Mesenchymal stem cell (in vitro differentiated cells and primary cell): ENCODE results near the gene MUCL3.

Experiments
- DNase-seq: peaks from one replicate; pipeline ENCODE4 v3.0.0-alpha.2; 2013
- H2AFZ ChIP-seq: one replicate; pipeline ENCODE4 v1.6.1; 2013; ENCODE audit warnings: low read depth, mild to moderate bottlenecking, control low read depth, inconsistent platforms, low read length, moderate library complexity
- H2AK5ac ChIP-seq: 2 replicates; pipeline ENCODE4 v1.6.1; 2013; ENCODE audit warnings: low read length, moderate library complexity, mild to moderate bottlenecking, inconsistent platforms; ENCODE audit not compliant: severe bottlenecking
- H2BK120ac ChIP-seq: one replicate; pipeline ENCODE4 v1.6.1; 2013; ENCODE audit warnings: low read depth, mild to moderate bottlenecking, inconsistent platforms, low read length, moderate library complexity
- H2BK12ac ChIP-seq, 2 experiments: one replicate each; pipeline ENCODE4 v1.6.1; 2013; ENCODE audit warnings: inconsistent platforms in 2 of 2, low read length in 2 of 2, mild to moderate bottlenecking in 2 of 2, moderate library complexity in 2 of 2, control low read depth in 1 of 2
- H2BK15ac ChIP-seq: one replicate; pipeline ENCODE4 v1.6.1; 2013; ENCODE audit warnings: mild to moderate bottlenecking, low read depth, inconsistent platforms; ENCODE audit not compliant: poor library complexity, severe bottlenecking
- H2BK5ac ChIP-seq: 2 replicates; pipeline ENCODE4 v1.6.1; 2013; ENCODE audit warnings: low read depth, mild to moderate bottlenecking, low read length, control low read depth, inconsistent platforms; ENCODE audit not compliant: poor library complexity, severe bottlenecking
- H3K14ac ChIP-seq, 2 experiments: one replicate each; pipeline ENCODE4 v1.6.1; 2013; ENCODE audit warnings: inconsistent platforms in 2 of 2, low read length in 2 of 2, control low read depth in 1 of 2, mild to moderate bottlenecking in 1 of 2, moderate library complexity in 1 of 2
- H3K18ac ChIP-seq, 2 experiments: one replicate each; pipeline ENCODE4 v1.6.1; 2013; ENCODE audit warnings: inconsistent platforms in 2 of 2, low read length in 2 of 2, control low read depth in 1 of 2, low read depth in 1 of 2, mild to moderate bottlenecking in 1 of 2
- H3K23ac ChIP-seq, 2 experiments: one replicate each; pipeline ENCODE4 v1.6.1; 2013; ENCODE audit warnings: inconsistent platforms in 2 of 2, low read length in 2 of 2, mild to moderate bottlenecking in 2 of 2, moderate library complexity in 2 of 2, control low read depth in 1 of 2
- H3K27ac ChIP-seq: 2 replicates; pipeline ENCODE4 v1.5.1; 2013; ENCODE audit warnings: mild to moderate bottlenecking, moderate library complexity, low read length, control low read depth, inconsistent platforms; ENCODE audit not compliant: poor library complexity, severe bottlenecking
- H3K27me3 ChIP-seq, 2 experiments: 2 replicates each; pipeline versions ENCODE4 v1.6.1 to v1.7.0; 2013; ENCODE audit warnings: low read length in 2 of 2, mild to moderate bottlenecking in 2 of 2, moderate library complexity in 2 of 2, control low read depth in 1 of 2, inconsistent platforms in 1 of 2; ENCODE audit not compliant: control insufficient read depth in 1 of 2, insufficient read depth in 1 of 2
- H3K36me3 ChIP-seq, 2 experiments: 2 replicates each; pipeline versions ENCODE4 v1.6.1 to v1.7.0; 2013; ENCODE audit warnings: low read length in 2 of 2, control low read depth in 1 of 2, inconsistent platforms in 1 of 2, low read depth in 1 of 2, mild to moderate bottlenecking in 1 of 2; ENCODE audit not compliant: insufficient read depth in 2 of 2, control insufficient read depth in 1 of 2
- H3K4ac ChIP-seq, 2 experiments: one replicate each; pipeline ENCODE4 v1.6.1; 2013; ENCODE audit warnings: inconsistent platforms in 2 of 2, low read length in 2 of 2, mild to moderate bottlenecking in 2 of 2, moderate library complexity in 2 of 2, control low read depth in 1 of 2, low read depth in 1 of 2
- H3K4me1 ChIP-seq: 2 replicates; pipeline ENCODE4 v1.6.1; 2013; ENCODE audit warnings: low read depth, low read length, control low read depth; ENCODE audit not compliant: control insufficient read depth, insufficient read depth
- H3K4me2 ChIP-seq: 2 replicates; pipeline ENCODE4 v1.6.1; 2013; ENCODE audit warnings: low read length, mild to moderate bottlenecking, inconsistent platforms; ENCODE audit not compliant: poor library complexity, severe bottlenecking
- H3K4me3 ChIP-seq, 2 experiments: 2 replicates each; pipeline versions ENCODE4 v1.5.1 to v1.7.0; 2013; ENCODE audit warnings: low read length in 2 of 2, mild to moderate bottlenecking in 2 of 2, control low read depth in 1 of 2, low read depth in 1 of 2; ENCODE audit not compliant: insufficient read depth in 1 of 2
- H3K79me1 ChIP-seq: replicated peaks from 2 replicates; pipeline ENCODE4 v1.6.1; 2013; ENCODE audit warnings: mild to moderate bottlenecking, control low read depth, low read length, inconsistent platforms; ENCODE audit not compliant: poor library complexity, severe bottlenecking
- H3K9ac ChIP-seq: 2 replicates; pipeline ENCODE4 v1.7.0; 2013; ENCODE audit warnings: mild to moderate bottlenecking, low read length, moderate library complexity
- H3K9me3 ChIP-seq: 2 replicates; pipeline ENCODE4 v1.7.0; 2013; ENCODE audit warnings: mild to moderate bottlenecking, low read length; ENCODE audit not compliant: control insufficient read depth
- H4K8ac ChIP-seq: one replicate; pipeline ENCODE4 v1.6.1; 2013; ENCODE audit warnings: inconsistent platforms, mild to moderate bottlenecking, low read length, moderate library complexity
- H4K91ac ChIP-seq: one replicate; pipeline ENCODE4 v1.6.1; 2013; ENCODE audit warnings: mild to moderate bottlenecking, low read length, inconsistent platforms
- WGBS: methylation state at CpG from one replicate; pipeline ENCODE4 v1.1.7; 2013; ENCODE audit warnings: mixed read lengths; 5-methylcytosine and 5-hydroxymethylcytosine counted together

Gene MUCL3

GRCh38 chr6:30895343-30895742 is 45.4 kb upstream of the MUCL3 start:
- Histone ChIP-seq H2BK5ac (no peak overlapping the region), H3K18ac (no peak overlapping the region), H2BK15ac (no peak overlapping the region), H3K4me1 (peaks cover 10% of the 10 kb centered on the region), H3K14ac (no peak overlapping the region), H2BK12ac (no peak overlapping the region), H3K36me3 (peaks cover 52 to 95% of the 10 kb centered on the region in 2 experiments), H3K27me3 (no peaks in the 10 kb centered on the region), H3K4me3 (no peak overlapping the region), H3K79me1 (peaks cover 48% of the 10 kb centered on the region), H2AK5ac (no peak overlapping the region), H3K9me3 (no peaks in the 10 kb centered on the region), H2AFZ (no peak overlapping the region), H3K9ac (no peak overlapping the region), H3K4me2 (no peak overlapping the region), H2BK120ac (no peak overlapping the region), H3K4ac (no peak overlapping the region), H3K23ac (no peak overlapping the region), H4K91ac (no peak overlapping the region), H3K27ac (no peak overlapping the region), H4K8ac (no peak overlapping the region)
- WGBS = 87% methylated on average over 10 of the region's 10 CpGs
- no peak for DNase-seq

GRCh38 chr6:30896541-30896940 is 44.2 kb upstream of the MUCL3 start:
- Histone ChIP-seq H2BK12ac (no peak overlapping the region), H3K14ac (no peak overlapping the region), H2BK120ac (no peak overlapping the region), H2AFZ (no peak overlapping the region), H3K27ac (no peak overlapping the region), H3K18ac (no peak overlapping the region), H3K27me3 (no peaks in the 10 kb centered on the region), H2BK5ac (no peak overlapping the region), H4K8ac (no peak overlapping the region), H3K79me1 (peaks cover 37% of the 10 kb centered on the region), H2AK5ac (no peak overlapping the region), H3K36me3 (peaks cover 52 to 84% of the 10 kb centered on the region in 2 experiments), H3K4me1 (peaks cover 1% of the 10 kb centered on the region), H3K9me3 (no peaks in the 10 kb centered on the region), H3K4me2 (no peak overlapping the region), H3K4ac (no peak overlapping the region), H4K91ac (no peak overlapping the region), H3K23ac (no peak overlapping the region), H3K9ac (no peak overlapping the region), H2BK15ac (no peak overlapping the region), H3K4me3 (no peak overlapping the region)
- no peak for DNase-seq
- 92% methylated on average over 13 of the region's 13 CpGs for WGBS

- Histone ChIP-seq H3K18ac (no peak overlapping the region), H2BK120ac (no peak overlapping the region), H3K4me1 (peaks cover 1% of the 10 kb centered on the region), H3K4me3 (no peak overlapping the region), H3K27me3 (no peaks in the 10 kb centered on the region), H3K4ac (no peak overlapping the region), H3K79me1 (peaks cover 24% of the 10 kb centered on the region), H3K27ac (no peak overlapping the region), H4K8ac (no peak overlapping the region), H4K91ac (no peak overlapping the region), H3K4me2 (no peak overlapping the region), H2BK12ac (no peak overlapping the region), H3K36me3 (peaks cover 52 to 71% of the 10 kb centered on the region in 2 experiments), H2BK15ac (no peak overlapping the region), H3K9me3 (no peaks in the 10 kb centered on the region), H3K14ac (no peak overlapping the region), H3K23ac (no peak overlapping the region), H2AK5ac (no peak overlapping the region), H2BK5ac (no peak overlapping the region), H3K9ac (no peak overlapping the region), H2AFZ (no peak overlapping the region)
- no peak for DNase-seq
- WGBS = 97% methylated on average over 16 of the region's 16 CpGs
These were observed 42.9 kb upstream of the MUCL3 start for GRCh38 chr6:30897882-30898281.

GRCh38 chr6:30898750-30899360 is 41.9 kb upstream of the MUCL3 start:
- H3K27me3 ChIP-seq = no peaks in the 10 kb centered on the region
- no peak overlapping the region for H4K8ac ChIP-seq
- no peaks in the 10 kb centered on the region for H3K9me3 ChIP-seq
- no peak overlapping the region for H2BK120ac ChIP-seq
- H2BK15ac ChIP-seq = no peak overlapping the region
- no peak overlapping the region for H3K27ac ChIP-seq
- H3K14ac ChIP-seq = no peak overlapping the region
- H3K9ac ChIP-seq = no peak overlapping the region
- no peak overlapping the region for H2AK5ac ChIP-seq
- no peak overlapping the region for H3K18ac ChIP-seq
- H3K4me3 ChIP-seq = no peak overlapping the region
- no peak for DNase-seq
- WGBS = 93% methylated on average over 21 of the region's 23 CpGs
- H3K4me2 ChIP-seq = no peak overlapping the region
- no peak overlapping the region for H2BK5ac ChIP-seq
- H4K91ac ChIP-seq = no peak overlapping the region
- H2BK12ac ChIP-seq = no peak overlapping the region
- H3K36me3 ChIP-seq = peaks cover 46 to 61% of the 10 kb centered on the region in 2 experiments
- no peak overlapping the region for H2AFZ ChIP-seq
- no peak overlapping the region for H3K23ac ChIP-seq
- H3K4ac ChIP-seq = peak overlapping the region in 1 of 2 experiments; percentile 24
- peaks cover 1% of the 10 kb centered on the region for H3K4me1 ChIP-seq
- peaks cover 15% of the 10 kb centered on the region for H3K79me1 ChIP-seq
